Measurements from ENCODE around the gene PPP4R1.

Gene PPP4R1

DNA sequence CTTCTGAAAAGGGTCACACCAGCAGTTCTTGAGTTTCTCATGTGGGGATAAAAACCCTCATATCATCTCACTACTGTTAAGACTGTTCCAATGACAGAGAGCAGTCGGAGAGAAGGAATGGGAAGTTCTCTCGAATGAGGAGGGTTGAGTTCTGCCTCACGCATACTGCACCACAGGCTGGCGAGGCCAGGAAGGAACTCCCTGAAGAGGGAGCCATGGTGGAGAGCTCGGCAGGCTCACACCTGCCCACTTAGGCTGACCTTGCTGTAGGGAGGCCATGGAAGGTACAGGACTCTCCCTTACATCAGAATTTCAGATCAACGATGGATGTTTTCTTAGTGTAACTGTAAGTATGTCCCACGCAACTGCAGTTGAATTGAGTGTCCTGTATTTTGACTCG lies 74.4 kb downstream of the PPP4R1 start:
- DNase-seq (ENCODE audit: insufficient read length) (no peak), FAIRE-seq (no peak)
- TF ChIP-seq POLR2A (IDR thresholded peaks at IDR 0.05; ENCODE audit: low read depth, low read length) (no peak), TAF1 (IDR thresholded peaks at IDR 0.05; ENCODE audit: borderline replicate concordance, low read depth, low read length) (no peak), POLR2AphosphoS5 (IDR thresholded peaks at IDR 0.05; ENCODE audit: low read depth, low read length) (no peak)

DNA sequence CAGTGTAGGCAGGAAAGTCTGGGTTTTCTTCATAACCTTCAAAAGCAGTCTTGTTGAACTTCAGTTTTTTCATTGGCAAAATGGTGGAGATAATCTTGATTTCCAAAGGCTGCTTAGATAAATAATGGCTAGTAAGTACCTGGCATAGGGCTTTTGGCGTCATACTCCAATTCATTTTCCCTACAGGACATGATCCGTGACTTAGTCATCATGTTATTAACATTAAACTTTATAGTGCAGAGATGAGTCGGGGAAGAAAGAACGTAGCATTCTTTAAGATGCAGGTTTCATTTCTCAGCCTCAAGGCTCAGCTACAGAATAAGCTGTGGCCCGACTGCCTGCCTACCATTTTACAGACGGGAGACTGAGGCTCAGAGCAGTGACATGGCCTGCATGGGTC lies 75.1 kb downstream of the PPP4R1 start:
- FAIRE-seq (no peak), DNase-seq (ENCODE audit: insufficient read length) (no peak)
- no peak for TF ChIP-seq POLR2A (IDR thresholded peaks at IDR 0.05; ENCODE audit: low read depth, low read length)
- TF ChIP-seq POLR2AphosphoS5 (IDR thresholded peaks at IDR 0.05; ENCODE audit: low read depth, low read length) = no peak
- no peak for TF ChIP-seq TAF1 (IDR thresholded peaks at IDR 0.05; ENCODE audit: borderline replicate concordance, low read depth, low read length)

DNA sequence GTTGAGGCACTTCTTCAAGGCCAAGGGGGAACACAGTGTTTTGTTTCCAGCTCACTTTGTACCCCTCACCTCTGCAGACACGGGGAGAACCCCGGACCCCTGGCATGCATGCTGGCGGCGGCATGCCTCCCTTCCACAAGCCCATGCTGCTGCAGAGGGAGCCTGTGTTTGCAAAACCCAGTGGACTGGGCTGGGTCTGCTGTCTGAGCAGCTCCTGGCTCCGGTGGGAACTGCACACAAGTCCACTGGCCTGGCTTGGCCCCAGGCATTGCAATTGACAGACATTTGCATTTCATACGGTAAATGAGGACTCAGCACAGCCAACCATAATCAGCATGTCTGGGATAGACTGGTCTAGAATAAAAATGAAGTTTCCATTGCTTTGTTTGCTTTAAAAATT lies 76.7 kb downstream of the PPP4R1 start:
- no peak for DNase-seq (ENCODE audit: insufficient read length)
- FAIRE-seq = no peak
- TF ChIP-seq TAF1 (IDR thresholded peaks at IDR 0.05; ENCODE audit: borderline replicate concordance, low read depth, low read length) = no peak
- TF ChIP-seq POLR2A (IDR thresholded peaks at IDR 0.05; ENCODE audit: low read depth, low read length) = no peak
- TF ChIP-seq POLR2AphosphoS5 (IDR thresholded peaks at IDR 0.05; ENCODE audit: low read depth, low read length) = no peak

DNA sequence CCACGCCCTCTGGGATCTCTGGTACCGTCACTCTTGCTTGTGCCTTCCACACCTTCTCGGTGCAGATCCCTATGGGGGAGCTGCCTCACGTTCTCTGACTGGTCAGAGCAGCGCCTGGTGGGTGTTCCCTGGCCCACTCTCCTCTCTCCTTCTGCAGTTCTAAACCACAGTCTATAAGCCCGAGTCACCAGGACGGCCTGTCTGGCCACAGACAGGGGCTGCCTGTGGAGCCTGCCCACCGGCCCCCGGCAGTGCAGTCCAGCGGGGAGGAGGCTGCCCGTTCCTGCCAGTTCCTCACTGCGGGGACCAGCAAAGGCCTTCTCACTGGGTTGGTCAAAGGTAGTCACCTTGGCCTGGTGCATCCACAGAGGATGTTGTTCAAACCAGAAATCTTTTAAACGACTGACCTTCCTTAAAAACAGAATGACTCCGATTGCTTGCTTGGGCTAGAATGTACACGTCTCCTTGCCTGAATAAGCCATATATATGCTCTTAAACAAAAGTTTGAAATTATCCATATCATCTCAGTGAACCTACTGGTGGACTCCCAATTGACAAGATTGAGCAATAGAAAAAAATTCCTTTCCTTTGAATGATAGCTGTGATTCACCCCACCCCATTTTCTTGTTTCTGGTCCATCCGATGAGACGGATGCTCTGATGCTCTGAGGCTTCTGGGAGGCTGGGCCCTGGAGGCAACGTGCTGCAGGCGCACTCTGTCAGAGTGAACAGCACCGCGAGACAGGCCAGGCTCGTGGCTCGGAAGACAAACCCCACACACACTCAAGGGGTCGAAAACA lies 77.8 kb downstream of the PPP4R1 start:
- no peak for FAIRE-seq
- no peak for DNase-seq (ENCODE audit: insufficient read length)
- no peak for TF ChIP-seq TAF1 (IDR thresholded peaks at IDR 0.05; ENCODE audit: borderline replicate concordance, low read depth, low read length)
- TF ChIP-seq POLR2A (IDR thresholded peaks at IDR 0.05; ENCODE audit: low read depth, low read length) = no peak
- TF ChIP-seq POLR2AphosphoS5 (IDR thresholded peaks at IDR 0.05; ENCODE audit: low read depth, low read length) = no peak

DNA sequence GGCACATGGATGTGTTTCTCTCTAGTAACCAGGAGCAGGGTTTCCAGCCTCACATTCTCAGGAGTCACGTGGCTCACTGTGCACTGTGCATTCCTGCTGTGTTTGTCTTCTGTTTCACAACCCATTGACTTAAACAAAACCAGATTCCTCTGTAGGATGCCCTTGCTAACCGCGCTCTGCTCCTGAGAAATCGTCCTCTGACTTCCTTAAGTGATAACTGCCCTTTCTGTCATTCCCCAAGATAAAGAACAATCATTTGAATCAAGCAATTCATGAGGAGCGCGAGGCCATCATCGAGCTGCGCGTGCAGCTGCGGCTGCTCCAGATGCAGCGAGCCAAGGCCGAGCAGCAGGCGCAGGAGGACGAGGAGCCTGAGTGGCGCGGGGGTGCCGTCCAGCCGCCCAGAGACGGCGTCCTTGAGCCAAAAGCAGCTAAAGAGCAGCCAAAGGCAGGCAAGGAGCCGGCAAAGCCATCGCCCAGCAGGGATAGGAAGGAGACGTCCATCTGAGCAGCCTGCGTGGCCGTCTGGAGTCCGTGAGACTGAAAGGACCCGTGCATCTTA lies 78.8 kb downstream of the PPP4R1 start:
- DNase-seq (ENCODE audit: insufficient read length) (no peak), FAIRE-seq (no peak)
- TF ChIP-seq TAF1 (IDR thresholded peaks at IDR 0.05; ENCODE audit: borderline replicate concordance, low read depth, low read length) (no peak), POLR2AphosphoS5 (IDR thresholded peaks at IDR 0.05; ENCODE audit: low read depth, low read length) (no peak), POLR2A (IDR thresholded peaks at IDR 0.05; ENCODE audit: low read depth, low read length) (no peak)

DNA sequence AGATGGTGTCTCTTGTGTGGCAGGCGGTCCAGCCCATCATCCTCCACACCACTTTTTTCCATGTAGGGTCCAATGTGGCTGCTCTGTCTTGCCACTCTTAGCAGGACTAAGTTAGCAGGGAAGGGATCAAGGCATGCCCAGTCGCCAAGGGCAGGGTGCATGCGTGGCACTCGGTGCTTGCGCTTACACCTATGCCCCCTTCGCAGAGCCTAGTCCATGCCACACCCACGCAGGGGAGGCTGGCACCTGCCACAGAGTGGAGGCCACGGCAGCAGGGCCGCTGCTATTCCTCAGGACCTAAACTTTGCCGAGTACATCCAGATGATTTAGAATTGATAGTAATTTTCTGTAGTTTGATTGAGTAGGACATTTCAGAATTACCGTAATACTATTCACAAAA lies 79.5 kb downstream of the PPP4R1 start:
- FAIRE-seq (no peak), DNase-seq (ENCODE audit: insufficient read length) (no peak)

DNA sequence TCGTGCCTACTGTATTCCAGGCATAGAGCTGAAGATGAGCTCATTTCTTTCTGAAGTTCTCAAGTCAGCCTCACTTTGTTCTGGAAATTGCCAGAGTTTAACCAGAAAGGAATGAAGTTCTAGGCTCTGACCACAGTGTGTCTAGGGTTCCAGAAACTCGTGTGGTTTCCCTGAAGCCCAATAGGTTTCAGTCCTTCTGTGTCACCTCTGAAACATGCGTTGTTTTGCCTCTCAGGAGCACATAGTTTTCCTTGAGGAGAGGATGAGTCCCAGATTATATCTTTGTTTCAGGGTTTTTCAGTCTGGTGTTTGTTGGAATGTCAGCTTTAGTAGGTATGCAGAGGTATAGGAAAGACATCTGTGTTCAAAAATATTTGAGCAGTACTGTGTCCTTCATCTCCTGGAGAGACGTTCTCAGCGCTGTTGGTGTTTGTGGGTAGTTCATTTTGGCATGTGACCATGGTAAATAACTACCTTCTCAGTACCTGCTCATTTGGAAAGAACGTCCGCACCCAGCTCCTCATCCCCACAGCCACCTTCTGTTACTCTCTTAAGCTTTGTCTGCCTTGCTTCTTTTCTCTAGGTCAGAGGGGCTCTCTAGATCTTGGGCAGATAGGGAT lies 82.5 kb downstream of the PPP4R1 start:
- FAIRE-seq (no peak), DNase-seq (ENCODE audit: insufficient read length) (no peak)
- no peak for TF ChIP-seq POLR2AphosphoS5 (IDR thresholded peaks at IDR 0.05; ENCODE audit: low read depth, low read length)
- no peak for TF ChIP-seq POLR2A (IDR thresholded peaks at IDR 0.05; ENCODE audit: low read depth, low read length)
- no peak for TF ChIP-seq TAF1 (IDR thresholded peaks at IDR 0.05; ENCODE audit: borderline replicate concordance, low read depth, low read length)

More for the DNA sequence above, 79.5 kb downstream of the PPP4R1 start:
- no peak for TF ChIP-seq POLR2A (IDR thresholded peaks at IDR 0.05; ENCODE audit: low read depth, low read length)

DNA sequence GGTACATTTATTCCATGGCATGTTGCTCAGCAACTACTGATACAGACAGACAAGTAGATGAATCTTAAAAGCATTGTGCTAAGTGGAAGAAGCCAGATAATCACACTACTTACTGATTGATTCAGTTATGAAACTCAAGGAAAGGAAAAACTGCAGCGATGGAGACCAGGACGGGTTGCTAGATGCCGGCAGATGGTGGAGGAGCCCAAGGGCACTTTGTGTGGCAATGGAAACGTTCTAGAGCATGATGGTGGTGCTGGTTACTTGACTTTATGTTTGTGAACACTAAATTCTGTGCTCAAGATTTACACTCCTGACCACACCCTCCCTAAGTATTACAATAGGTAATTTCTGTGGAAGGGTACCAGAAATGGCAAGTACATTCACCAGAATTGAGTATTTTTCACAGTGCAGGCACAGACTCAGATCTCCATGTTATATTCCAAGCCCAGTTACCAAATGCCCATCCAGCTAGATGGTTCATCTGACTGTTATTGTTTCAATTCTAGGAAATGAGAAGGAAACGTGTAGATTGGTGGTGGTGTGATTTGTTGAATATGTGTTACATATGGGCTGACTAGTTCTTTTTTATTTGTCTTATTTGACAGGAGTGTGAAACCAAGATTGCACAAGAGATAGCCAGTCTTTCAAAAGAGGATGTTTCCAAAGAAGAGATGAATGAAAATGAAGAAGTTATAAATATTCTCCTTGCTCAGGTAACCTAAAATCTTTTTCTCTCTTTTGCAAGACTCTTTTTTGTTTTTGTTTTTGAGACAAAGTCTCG lies 83.9 kb downstream of the PPP4R1 start:
- no peak for DNase-seq (ENCODE audit: insufficient read length)
- FAIRE-seq = no peak
- TF ChIP-seq POLR2AphosphoS5 (IDR thresholded peaks at IDR 0.05; ENCODE audit: low read depth, low read length) (no peak), TAF1 (IDR thresholded peaks at IDR 0.05; ENCODE audit: borderline replicate concordance, low read depth, low read length) (no peak), POLR2A (IDR thresholded peaks at IDR 0.05; ENCODE audit: low read depth, low read length) (no peak)

DNA sequence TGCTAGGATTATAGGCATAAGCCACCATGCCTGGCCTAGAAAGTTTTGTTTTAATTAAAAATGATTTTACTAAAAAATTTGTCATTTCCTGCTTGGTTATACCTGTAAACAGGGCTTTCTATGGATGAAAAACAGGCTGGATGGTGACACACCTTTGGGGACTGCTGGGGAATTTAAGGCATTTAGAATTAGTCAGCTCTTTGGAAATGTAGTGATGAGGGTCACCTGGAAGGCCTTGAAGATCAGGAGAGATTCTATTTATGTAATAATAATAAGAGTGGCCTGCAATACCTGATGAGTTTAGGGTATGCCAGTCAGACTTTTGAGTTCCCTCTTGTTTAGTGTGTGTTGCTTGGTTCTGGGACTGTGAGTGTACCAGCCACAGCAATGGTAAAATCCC lies 87.9 kb downstream of the PPP4R1 start:
- FAIRE-seq (no peak), DNase-seq (ENCODE audit: insufficient read length) (no peak)
- TF ChIP-seq POLR2A (IDR thresholded peaks at IDR 0.05; ENCODE audit: low read depth, low read length) = no peak
- TF ChIP-seq TAF1 (IDR thresholded peaks at IDR 0.05; ENCODE audit: borderline replicate concordance, low read depth, low read length) = no peak
- TF ChIP-seq POLR2AphosphoS5 (IDR thresholded peaks at IDR 0.05; ENCODE audit: low read depth, low read length) = no peak

DNA sequence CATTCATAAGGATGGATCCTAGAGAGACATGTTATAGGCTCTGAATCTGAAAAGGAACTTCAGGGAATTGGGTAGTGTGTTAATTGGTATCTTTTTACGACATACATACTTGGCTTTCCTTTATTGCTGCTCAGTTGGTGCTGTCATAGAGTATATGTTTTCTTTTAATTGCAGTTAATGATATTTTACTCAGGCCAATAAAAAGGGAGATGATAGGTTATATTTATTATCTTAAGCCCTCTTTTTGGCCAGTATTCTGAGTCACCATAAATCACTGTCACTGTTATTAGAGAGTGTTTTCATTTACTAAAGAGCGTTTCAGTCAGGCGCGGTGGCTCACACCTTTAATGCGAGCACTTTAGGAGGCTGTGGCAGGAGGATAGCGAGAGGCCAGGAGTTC lies 91.4 kb downstream of the PPP4R1 start:
- TF ChIP-seq POLR2AphosphoS5 (IDR thresholded peaks at IDR 0.05; ENCODE audit: low read depth, low read length) (no peak), POLR2A (IDR thresholded peaks at IDR 0.05; ENCODE audit: low read depth, low read length) (no peak)
- no peak for DNase-seq (ENCODE audit: insufficient read length)
- no peak for FAIRE-seq

DNA sequence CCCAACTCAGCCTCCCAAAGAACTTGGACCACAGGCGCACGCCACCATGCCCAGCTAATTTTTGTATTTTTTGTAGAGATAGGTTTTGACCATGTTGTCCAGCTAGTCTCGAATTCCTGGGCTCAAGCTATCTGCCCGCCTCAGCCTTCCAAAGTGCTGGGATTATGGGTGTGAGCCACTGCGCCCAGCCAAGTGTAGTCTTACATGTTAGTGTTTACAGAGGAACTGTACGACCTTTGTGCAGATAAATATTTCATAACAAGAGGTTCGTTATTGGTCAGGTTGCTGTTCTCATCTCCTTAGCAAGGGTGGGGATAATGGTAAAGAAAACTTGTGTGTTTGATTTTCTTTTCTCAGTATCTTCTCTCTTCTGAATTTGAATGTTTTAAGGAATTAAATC lies 92.6 kb downstream of the PPP4R1 start:
- no peak for DNase-seq (ENCODE audit: insufficient read length)
- TF ChIP-seq TAF1 (IDR thresholded peaks at IDR 0.05; ENCODE audit: borderline replicate concordance, low read depth, low read length) (no peak), POLR2AphosphoS5 (IDR thresholded peaks at IDR 0.05; ENCODE audit: low read depth, low read length) (no peak), POLR2A (IDR thresholded peaks at IDR 0.05; ENCODE audit: low read depth, low read length) (no peak)
- FAIRE-seq = no peak
